K562 (cell line): Measurements from ENCODE around the gene VLDLR. TPM values are rescaled to one million over a fixed set of nuclear protein-coding genes. Genes with fewer than 3 reads are reported as not detected.

Source experiments
- ATAC-seq: fragments of 200-7000 bp; cut with Tn5 transposase; 3 replicates; pipeline ENCODE4 v1.9.1; 2020; ENCODE audit warnings: moderate library complexity
- BruUV-seq: library from RNA; stranded (reverse); fragments of 400-500 nt; replicated peaks from 2 replicates; lab custom pipeline; 2021; lab: Mats Ljungman, UMichigan
- CTCF ChIA-PET: fragments of 300-600 bp; formaldehyde crosslinking; extraction: SDS; loops from one replicate; lab custom pipeline; 2021; ENCODE audit warnings: low intra/inter-chr PET ratio; lab: Yijun Ruan, JAX
- POLR2A ChIA-PET: fragments of 300-600, 350-650 bp; sonication (Branson Sonifier 250); formaldehyde crosslinking; extraction: SDS; loops from one replicate; lab custom pipeline; 2021; ENCODE audit warnings: antibody characterized with exemption, inconsistent platforms; lab: Yijun Ruan, JAX
- DNase-seq, 4 experiments: peaks; one replicate each; pipeline versions ENCODE4 v3.0.0 to v3.0.0-alpha.2; 2011 to 2018; ENCODE audit warnings: low spot score in 3 of 4, mixed read lengths in 3 of 4; ENCODE audit errors: extremely low read depth in 1 of 4
- FAIRE-seq: peaks from 2 replicates; lab custom pipeline; 2011; peaks lifted over from hg19 to GRCh38; lab: Jason Lieb, UNC
- H2AFZ ChIP-seq: 2 replicates; pipeline ENCODE4 v1.6.0; 2011; ENCODE audit warnings: low read depth, low read length, control low read depth, inconsistent platforms
- H3K27ac ChIP-seq: fragments of 200-600 bp; 3 replicates; pipeline ENCODE4 v1.8.0; 2011; ENCODE audit warnings: low read depth, mild to moderate bottlenecking, control low read depth, inconsistent platforms, low read length, moderate library complexity, mixed read lengths; ENCODE audit errors: extremely low read depth
- H3K27me3 ChIP-seq, 2 experiments: fragments of 300-600 bp in 1 of 2; 2 replicates in 1 of 2; 3 replicates in 1 of 2; pipeline versions ENCODE4 v1.6.0 to v1.8.0; 2011; ENCODE audit warnings: inconsistent platforms in 2 of 2, low read length in 2 of 2, mild to moderate bottlenecking in 1 of 2, mixed read lengths in 1 of 2, moderate library complexity in 1 of 2; ENCODE audit not compliant: control insufficient read depth in 2 of 2, insufficient read depth in 2 of 2
- H3K36me3 ChIP-seq: fragments of 300-600 bp; 3 replicates; pipeline ENCODE4 v1.8.0; 2011; ENCODE audit warnings: mild to moderate bottlenecking, low read length, inconsistent platforms; ENCODE audit not compliant: control insufficient read depth, insufficient read depth
- H3K4me1 ChIP-seq, 2 experiments: fragments of 200-600 bp in 1 of 2; replicated peaks in 1 of 2; 2 replicates in 1 of 2; 3 replicates in 1 of 2; pipeline versions ENCODE4 v1.5.1 to v1.8.0; 2011; ENCODE audit warnings: inconsistent platforms in 2 of 2, low read length in 2 of 2, mild to moderate bottlenecking in 1 of 2, mixed read lengths in 1 of 2, moderate library complexity in 1 of 2; ENCODE audit not compliant: control insufficient read depth in 2 of 2, insufficient read depth in 2 of 2
- H3K4me2 ChIP-seq: 2 replicates; pipeline ENCODE4 v1.6.1; 2011; ENCODE audit warnings: low read length, control low read depth, inconsistent platforms, mixed read lengths; ENCODE audit not compliant: insufficient read depth
- H3K4me3 ChIP-seq: fragments of 200-600 bp; sonication (generic), shearing (Covaris generic); 2 replicates; pipeline ENCODE4 v1.5.1; 2016; ENCODE audit warnings: control low read depth, inconsistent platforms
- H3K79me2 ChIP-seq: fragments of 200-600 bp; 3 replicates; pipeline ENCODE4 v1.8.0; 2011; ENCODE audit warnings: low read length, inconsistent platforms; ENCODE audit not compliant: control insufficient read depth, insufficient read depth
- H3K9ac ChIP-seq, 2 experiments: 2 replicates each; pipeline versions ENCODE4 v1.6.0 to v1.6.1; 2011; ENCODE audit warnings: low read depth in 2 of 2, low read length in 2 of 2, control low read depth in 1 of 2, inconsistent platforms in 1 of 2, mild to moderate bottlenecking in 1 of 2, mixed read lengths in 1 of 2; ENCODE audit not compliant: insufficient read depth in 1 of 2
- H3K9me1 ChIP-seq: one replicate; pipeline ENCODE4 v1.6.0; 2011; ENCODE audit warnings: inconsistent platforms, mild to moderate bottlenecking, low read length, moderate library complexity; ENCODE audit not compliant: control insufficient read depth, insufficient read depth
- H3K9me3 ChIP-seq: replicated peaks from 2 replicates; pipeline ENCODE4 v1.5.1; 2011; ENCODE audit warnings: low read depth, low read length, inconsistent platforms; ENCODE audit not compliant: control insufficient read depth, insufficient read depth
- H4K20me1 ChIP-seq: replicated peaks from 2 replicates; pipeline ENCODE4 v1.6.1; 2011; ENCODE audit warnings: low read length, inconsistent platforms, mixed read lengths; ENCODE audit not compliant: control insufficient read depth, insufficient read depth
- BCL6 ChIP-seq: fragments of 250-450 bp; sonication (Bioruptor Pico); IDR thresholded peaks from 2 replicates; pipeline ENCODE4 v1.4.0; 2020
- E2F3 ChIP-seq: fragments of 250-450 bp; sonication (Bioruptor Pico); IDR thresholded peaks from 2 replicates; pipeline ENCODE4 v1.4.0; 2020; ENCODE audit warnings: mild to moderate bottlenecking
- E2F6 ChIP-seq, 2 experiments: IDR thresholded peaks; 2 replicates each; pipeline ENCODE4 v1.6.1; 2011; ENCODE audit warnings: borderline replicate concordance in 1 of 2, control low read depth in 1 of 2, low read depth in 1 of 2, low read length in 1 of 2, mild to moderate bottlenecking in 1 of 2, mixed read lengths in 1 of 2, moderate library complexity in 1 of 2; ENCODE audit not compliant: insufficient read depth in 1 of 2, insufficient read length in 1 of 2, poor library complexity in 1 of 2, severe bottlenecking in 1 of 2; ENCODE audit errors: extremely low read depth in 1 of 2
- GATAD2B ChIP-seq: fragments of 450-650 bp; IDR thresholded peaks from 2 replicates; pipeline ENCODE4 v1.6.1; 2017; ENCODE audit warnings: mild to moderate bottlenecking, borderline replicate concordance
- GTF2A2 ChIP-seq: IDR thresholded peaks from 2 replicates; pipeline ENCODE4 v1.6.1; 2016; ENCODE audit warnings: mild to moderate bottlenecking, missing genetic modification characterization, missing compliant biosample characterization
- HLTF ChIP-seq: fragments of 450-650 bp; IDR thresholded peaks from 2 replicates; pipeline ENCODE4 v1.6.1; 2016
- HOXB6 ChIP-seq: fragments of 250-450 bp; sonication (Bioruptor Pico); IDR thresholded peaks from 2 replicates; pipeline ENCODE4 v1.5.1; 2022; ENCODE audit warnings: mild to moderate bottlenecking, borderline replicate concordance
- JUNB ChIP-seq: fragments of 450-650 bp; formaldehyde crosslinking; conservative IDR thresholded peaks from 2 replicates; pipeline ENCODE4 v1.4.0; 2020; ENCODE audit warnings: mild to moderate bottlenecking
- KAT8 ChIP-seq: fragments of 450-650 bp; IDR thresholded peaks from 2 replicates; pipeline ENCODE4 v1.6.1; 2016; ENCODE audit warnings: low read depth, mild to moderate bottlenecking
- MAX ChIP-seq: sonication (generic); formaldehyde crosslinking; IDR thresholded peaks from 2 replicates; pipeline ENCODE4 v1.9.0; 2022; ENCODE audit warnings: mild to moderate bottlenecking, missing genetic modification reagents
- MEIS2 ChIP-seq: fragments of 450-650 bp; IDR thresholded peaks from 2 replicates; pipeline ENCODE4 v1.6.1; 2014; ENCODE audit warnings: mild to moderate bottlenecking; ENCODE audit not compliant: partially characterized antibody
- NCOA4 ChIP-seq: fragments of 450-650 bp; IDR thresholded peaks from 2 replicates; pipeline ENCODE4 v1.6.1; 2018; ENCODE audit warnings: mild to moderate bottlenecking; ENCODE audit not compliant: partially characterized antibody
- NFRKB ChIP-seq: fragments of 450-650 bp; IDR thresholded peaks from 2 replicates; pipeline ENCODE4 v1.6.1; 2016; ENCODE audit warnings: low read depth
- NR2C2 ChIP-seq, 2 experiments: fragments of 200-800 bp in 1 of 2; sonication (Bioruptor generic) in 1 of 2; sonication (generic) in 1 of 2; formaldehyde crosslinking in 1 of 2; IDR thresholded peaks; 2 replicates each; pipeline versions ENCODE4 v1.6.1 to v1.8.0; 2016 to 2022; ENCODE audit warnings: mild to moderate bottlenecking in 1 of 2, missing compliant biosample characterization in 1 of 2, missing genetic modification characterization in 1 of 2, missing genetic modification reagents in 1 of 2
- PATZ1 ChIP-seq: fragments of 250-450 bp; sonication (Bioruptor Pico); IDR thresholded peaks from 2 replicates; pipeline ENCODE4 v1.5.0; 2020; ENCODE audit warnings: mild to moderate bottlenecking, borderline replicate concordance
- TCFL5 ChIP-seq: fragments of 250-450 bp; sonication (Bioruptor Pico); conservative IDR thresholded peaks from 2 replicates; pipeline ENCODE4 v1.6.1; 2021; ENCODE audit warnings: mild to moderate bottlenecking, moderate library complexity, matching md5 sums
- ZBTB12 ChIP-seq: fragments of 250-450 bp; sonication (Bioruptor Pico); IDR thresholded peaks from 2 replicates; pipeline ENCODE4 v1.4.0; 2020
- ZC3H8 ChIP-seq: fragments of 450-650 bp; IDR thresholded peaks from 2 replicates; pipeline ENCODE4 v1.6.1; 2017
- ZNF583 ChIP-seq: fragments of 250-450 bp; sonication (Bioruptor Pico); IDR thresholded peaks from 2 replicates; pipeline ENCODE4 v1.4.0; 2020
- WGBS: fragments of 100-300 bp; shearing (Covaris generic); methylation state at CpG from one replicate; pipeline ENCODE4 v1.1.6; 2016; ENCODE audit warnings: low coverage, mixed read lengths; ENCODE audit not compliant: insufficient coverage; ENCODE audit errors: missing lambda C conversion rate; 5-methylcytosine and 5-hydroxymethylcytosine counted together
- in situ Hi-C: fragments of 300-500 bp; cut with MboI; formaldehyde crosslinking; loops from 4 replicates; pipeline ENCODE4 v1.15.0; 2018; ENCODE audit warnings: inconsistent platforms, mixed read lengths
- intact Hi-C: fragments of 100-400 bp; cut with micrococcal nuclease; formaldehyde crosslinking; loops from 2 replicates; pipeline ENCODE4 v1.14.2; 2022
- polyA plus RNA-seq, 8 experiments: library from polyadenylated mRNA; depleted of rRNA in 4 of 8; stranded (reverse) in 5 of 8; unstranded in 3 of 8; fragments of >200 nt; fragmentation: Nextera tagmentation in 2 of 8; fragmentation: Illumina TruSeq in 1 of 8; extraction: Ambion mirVana in 2 of 8; extraction: Trizol in 1 of 8; gene quantifications; 2 replicates each; pipeline versions ENCODE4 v1.2.1 to v1.2.3, GENCODE V29; 2011 to 2014; ENCODE audit warnings: inconsistent platforms in 1 of 8, missing spikeins in 1 of 8
- total RNA-seq, 7 experiments: library from RNA; depleted of rRNA in 6 of 7; stranded (reverse); fragments of >200 nt in 6 of 7; fragmentation: Illumina TruSeq in 2 of 7; extraction: Trizol in 2 of 7; gene quantifications; 2 replicates each; pipeline versions ENCODE4 v1.2.1 to v1.2.3, GENCODE V29; 2011 to 2021; ENCODE audit warnings: low replicate concordance in 1 of 7

The VLDLR gene
- total and polyA plus RNA-seq, 9 of the 15 experiments (the other 6 are each of a cell fraction or from before 2014, with no cell fraction given): 0.03 to 0.58 (median 0.08) TPM

- Histone ChIP-seq H3K79me2 (no peaks in the 10 kb centered on the region), H3K36me3 (no peaks in the 10 kb centered on the region), H4K20me1 (no peaks in the 10 kb centered on the region), H2AFZ (no peak overlapping the region), H3K9ac (no peak overlapping the region), H3K4me1 (no peaks in the 10 kb centered on the region), H3K9me3 (no peaks in the 10 kb centered on the region)
- POLR2A ChIA-PET: no interaction called here
- 0% methylated on average over 2 of the region's 2 CpGs for WGBS
- ATAC-seq: no peak
- TF ChIP-seq NCOA4 (no peak), GATAD2B (no peak), HLTF (no peak), KAT8 (no peak), BCL6 (CRISPR knock-in tag) (no peak), MAX (CRISPR knock-in tag) (no peak), HOXB6 (CRISPR knock-in tag) (no peak), NR2C2 (CRISPR knock-in tag; IDR thresholded peaks at IDR 0.05) (no peak), NR2C2 (tag; IDR thresholded peaks at IDR 0.05) (no peak), GTF2A2 (no peak), PATZ1 (CRISPR knock-in tag) (no peak), E2F6 (IDR thresholded peaks at IDR 0.05; ENCODE audit: borderline replicate concordance in 1 of 2, extremely low read depth in 1 of 2, insufficient read depth in 1 of 2, insufficient read length in 1 of 2, low read depth in 1 of 2, low read length in 1 of 2, poor library complexity in 1 of 2, severe bottlenecking in 1 of 2) (no peak), ZBTB12 (CRISPR knock-in tag) (no peak), NFRKB (no peak), MEIS2 (no peak), TCFL5 (no peak), ZNF583 (CRISPR knock-in tag) (no peak), JUNB (no peak), E2F3 (CRISPR knock-in tag) (no peak), ZC3H8 (no peak)
- TF ChIP-seq, all 486 proteins: peak for 0
- Histone ChIP-seq H3K27me3 (peaks cover 0 to 5% of the 10 kb centered on the region in 2 experiments; a peak in 2 of 5 replicates), H3K27ac (no peak overlapping the region), H3K4me2 (no peak overlapping the region), H3K9me1 (no peaks in the 10 kb centered on the region), H3K4me3 (no peak overlapping the region)
- no peak for DNase-seq
- no TSS peak for BruUV-seq
- in situ Hi-C loops: no loop called here
- intact Hi-C loops: no loop called here
- CTCF ChIA-PET: no interaction called here
- FAIRE-seq: no peak
These were observed 9.6 kb upstream of the VLDLR start for GRCh38 chr9:2611961-2612360.
